H1 (cell line): ENCODE results near the gene CHCHD3. TPM values are rescaled to one million over a fixed set of nuclear protein-coding genes. Genes with fewer than 3 reads are reported as not detected.

ENCODE experiments used
- CBX8 ChIP-seq: fragments of 300-800, 300-1000 bp; sonication (generic); IDR thresholded peaks from 2 replicates; pipeline ENCODE4 v1.7.1; 2016; ENCODE audit warnings: low read depth, low read length, borderline replicate concordance
- CEBPB ChIP-seq: IDR thresholded peaks from 2 replicates; pipeline ENCODE4 v1.6.1; 2012; ENCODE audit warnings: low read depth, low read length
- EZH2 ChIP-seq: fragments of 200-600 bp; sonication (generic); IDR thresholded peaks from 2 replicates; pipeline ENCODE4 v1.7.1; 2012; ENCODE audit warnings: low read depth, mild to moderate bottlenecking, moderate library complexity, low read length, inconsistent platforms; ENCODE audit not compliant: severe bottlenecking
- RFX5 ChIP-seq: IDR thresholded peaks from 2 replicates; pipeline ENCODE4 v1.6.1; 2011; ENCODE audit warnings: low read depth, low read length, improper control_type of control experiment, borderline replicate concordance
- RNF2 ChIP-seq: fragments of 200-900, 300-1000 bp; sonication (generic); IDR thresholded peaks from 2 replicates; pipeline ENCODE4 v1.7.1; 2016; ENCODE audit warnings: borderline replicate concordance, low read depth, mild to moderate bottlenecking, antibody characterized with exemption, low read length; ENCODE audit not compliant: poor library complexity, severe bottlenecking; ENCODE audit errors: missing control alignments
- polyA plus RNA-seq, 7 experiments: library from polyadenylated mRNA; depleted of rRNA in 3 of 7; stranded (reverse) in 5 of 7; unstranded in 2 of 7; fragments of >200 nt in 5 of 7; fragments of 200-250 nt in 2 of 7; gene quantifications; 1 replicate in 5 of 7; 2 replicates in 1 of 7; 4 replicates in 1 of 7; pipeline versions ENCODE4 v1.2.1 to v1.2.3, GENCODE V29; 2011 to 2013; ENCODE audit warnings: missing spikeins in 2 of 7, mixed read lengths in 2 of 7
- total RNA-seq: library from RNA; stranded (reverse); fragmentation: NEBNext Ultra II Directional; extraction: Animal tissue kit (Norgen Biotek cat#: 25700); gene quantifications from 2 replicates; pipeline ENCODE4 v1.2.1, GENCODE V29; 2021
- TF ChIP-seq, protein P1 (sequence below): fragments of 300-600 bp; sonication (generic); IDR thresholded peaks from 2 replicates; pipeline ENCODE4 v1.7.1; 2012; ENCODE audit warnings: low read length, moderate library complexity, mild to moderate bottlenecking, inconsistent platforms; ENCODE audit not compliant: insufficient replicate concordance
- TF ChIP-seq, protein P2 (sequence below), 3 experiments: IDR thresholded peaks; 1 replicate in 2 of 3; 2 replicates in 1 of 3; pipeline versions ENCODE4 v1.5.1 to v1.6.1; 2011; ENCODE audit warnings: low read length in 3 of 3, mild to moderate bottlenecking in 3 of 3, inconsistent platforms in 2 of 3, low read depth in 1 of 3, moderate library complexity in 1 of 3; ENCODE audit not compliant: insufficient read depth in 1 of 3; ENCODE audit errors: control extremely low read depth in 1 of 3

CHCHD3 gene
- total and polyA plus RNA-seq, 2 of the 8 experiments (the other 6 are each of a cell fraction or from before 2014, with no cell fraction given): 42.9 to 137 TPM

DNA sequence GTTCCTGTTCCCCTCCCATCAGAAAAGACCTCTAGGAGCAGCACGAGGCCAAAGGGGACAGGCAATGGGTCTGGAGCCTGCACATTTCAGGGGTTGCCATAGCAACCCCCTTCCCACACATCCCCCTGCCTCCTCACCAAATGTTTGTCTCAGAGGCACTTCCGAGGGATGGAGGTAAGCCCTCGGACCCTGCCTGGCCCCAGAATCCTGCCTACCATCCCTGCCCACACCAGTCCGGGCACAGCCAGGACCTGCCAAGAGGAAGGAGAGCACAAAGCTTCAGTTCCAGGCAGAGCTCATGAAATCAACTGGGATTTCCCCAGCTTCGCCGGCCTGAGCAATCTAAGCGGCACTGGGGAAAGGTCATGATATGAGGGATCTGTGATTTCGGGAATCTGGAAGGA is 330.6 kb downstream of the CHCHD3 start (continued):
- TF ChIP-seq, protein P1, sequence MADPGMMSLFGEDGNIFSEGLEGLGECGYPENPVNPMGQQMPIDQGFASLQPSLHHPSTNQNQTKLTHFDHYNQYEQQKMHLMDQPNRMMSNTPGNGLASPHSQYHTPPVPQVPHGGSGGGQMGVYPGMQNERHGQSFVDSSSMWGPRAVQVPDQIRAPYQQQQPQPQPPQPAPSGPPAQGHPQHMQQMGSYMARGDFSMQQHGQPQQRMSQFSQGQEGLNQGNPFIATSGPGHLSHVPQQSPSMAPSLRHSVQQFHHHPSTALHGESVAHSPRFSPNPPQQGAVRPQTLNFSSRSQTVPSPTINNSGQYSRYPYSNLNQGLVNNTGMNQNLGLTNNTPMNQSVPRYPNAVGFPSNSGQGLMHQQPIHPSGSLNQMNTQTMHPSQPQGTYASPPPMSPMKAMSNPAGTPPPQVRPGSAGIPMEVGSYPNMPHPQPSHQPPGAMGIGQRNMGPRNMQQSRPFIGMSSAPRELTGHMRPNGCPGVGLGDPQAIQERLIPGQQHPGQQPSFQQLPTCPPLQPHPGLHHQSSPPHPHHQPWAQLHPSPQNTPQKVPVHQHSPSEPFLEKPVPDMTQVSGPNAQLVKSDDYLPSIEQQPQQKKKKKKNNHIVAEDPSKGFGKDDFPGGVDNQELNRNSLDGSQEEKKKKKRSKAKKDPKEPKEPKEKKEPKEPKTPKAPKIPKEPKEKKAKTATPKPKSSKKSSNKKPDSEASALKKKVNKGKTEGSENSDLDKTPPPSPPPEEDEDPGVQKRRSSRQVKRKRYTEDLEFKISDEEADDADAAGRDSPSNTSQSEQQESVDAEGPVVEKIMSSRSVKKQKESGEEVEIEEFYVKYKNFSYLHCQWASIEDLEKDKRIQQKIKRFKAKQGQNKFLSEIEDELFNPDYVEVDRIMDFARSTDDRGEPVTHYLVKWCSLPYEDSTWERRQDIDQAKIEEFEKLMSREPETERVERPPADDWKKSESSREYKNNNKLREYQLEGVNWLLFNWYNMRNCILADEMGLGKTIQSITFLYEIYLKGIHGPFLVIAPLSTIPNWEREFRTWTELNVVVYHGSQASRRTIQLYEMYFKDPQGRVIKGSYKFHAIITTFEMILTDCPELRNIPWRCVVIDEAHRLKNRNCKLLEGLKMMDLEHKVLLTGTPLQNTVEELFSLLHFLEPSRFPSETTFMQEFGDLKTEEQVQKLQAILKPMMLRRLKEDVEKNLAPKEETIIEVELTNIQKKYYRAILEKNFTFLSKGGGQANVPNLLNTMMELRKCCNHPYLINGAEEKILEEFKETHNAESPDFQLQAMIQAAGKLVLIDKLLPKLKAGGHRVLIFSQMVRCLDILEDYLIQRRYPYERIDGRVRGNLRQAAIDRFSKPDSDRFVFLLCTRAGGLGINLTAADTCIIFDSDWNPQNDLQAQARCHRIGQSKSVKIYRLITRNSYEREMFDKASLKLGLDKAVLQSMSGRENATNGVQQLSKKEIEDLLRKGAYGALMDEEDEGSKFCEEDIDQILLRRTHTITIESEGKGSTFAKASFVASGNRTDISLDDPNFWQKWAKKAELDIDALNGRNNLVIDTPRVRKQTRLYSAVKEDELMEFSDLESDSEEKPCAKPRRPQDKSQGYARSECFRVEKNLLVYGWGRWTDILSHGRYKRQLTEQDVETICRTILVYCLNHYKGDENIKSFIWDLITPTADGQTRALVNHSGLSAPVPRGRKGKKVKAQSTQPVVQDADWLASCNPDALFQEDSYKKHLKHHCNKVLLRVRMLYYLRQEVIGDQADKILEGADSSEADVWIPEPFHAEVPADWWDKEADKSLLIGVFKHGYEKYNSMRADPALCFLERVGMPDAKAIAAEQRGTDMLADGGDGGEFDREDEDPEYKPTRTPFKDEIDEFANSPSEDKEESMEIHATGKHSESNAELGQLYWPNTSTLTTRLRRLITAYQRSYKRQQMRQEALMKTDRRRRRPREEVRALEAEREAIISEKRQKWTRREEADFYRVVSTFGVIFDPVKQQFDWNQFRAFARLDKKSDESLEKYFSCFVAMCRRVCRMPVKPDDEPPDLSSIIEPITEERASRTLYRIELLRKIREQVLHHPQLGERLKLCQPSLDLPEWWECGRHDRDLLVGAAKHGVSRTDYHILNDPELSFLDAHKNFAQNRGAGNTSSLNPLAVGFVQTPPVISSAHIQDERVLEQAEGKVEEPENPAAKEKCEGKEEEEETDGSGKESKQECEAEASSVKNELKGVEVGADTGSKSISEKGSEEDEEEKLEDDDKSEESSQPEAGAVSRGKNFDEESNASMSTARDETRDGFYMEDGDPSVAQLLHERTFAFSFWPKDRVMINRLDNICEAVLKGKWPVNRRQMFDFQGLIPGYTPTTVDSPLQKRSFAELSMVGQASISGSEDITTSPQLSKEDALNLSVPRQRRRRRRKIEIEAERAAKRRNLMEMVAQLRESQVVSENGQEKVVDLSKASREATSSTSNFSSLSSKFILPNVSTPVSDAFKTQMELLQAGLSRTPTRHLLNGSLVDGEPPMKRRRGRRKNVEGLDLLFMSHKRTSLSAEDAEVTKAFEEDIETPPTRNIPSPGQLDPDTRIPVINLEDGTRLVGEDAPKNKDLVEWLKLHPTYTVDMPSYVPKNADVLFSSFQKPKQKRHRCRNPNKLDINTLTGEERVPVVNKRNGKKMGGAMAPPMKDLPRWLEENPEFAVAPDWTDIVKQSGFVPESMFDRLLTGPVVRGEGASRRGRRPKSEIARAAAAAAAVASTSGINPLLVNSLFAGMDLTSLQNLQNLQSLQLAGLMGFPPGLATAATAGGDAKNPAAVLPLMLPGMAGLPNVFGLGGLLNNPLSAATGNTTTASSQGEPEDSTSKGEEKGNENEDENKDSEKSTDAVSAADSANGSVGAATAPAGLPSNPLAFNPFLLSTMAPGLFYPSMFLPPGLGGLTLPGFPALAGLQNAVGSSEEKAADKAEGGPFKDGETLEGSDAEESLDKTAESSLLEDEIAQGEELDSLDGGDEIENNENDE: no peak
- TF ChIP-seq RNF2: no peak
- TF ChIP-seq RFX5: no peak
- TF ChIP-seq EZH2: no peak
- TF ChIP-seq CBX8: no peak
- TF ChIP-seq CEBPB: no peak
- TF ChIP-seq, protein P2, sequence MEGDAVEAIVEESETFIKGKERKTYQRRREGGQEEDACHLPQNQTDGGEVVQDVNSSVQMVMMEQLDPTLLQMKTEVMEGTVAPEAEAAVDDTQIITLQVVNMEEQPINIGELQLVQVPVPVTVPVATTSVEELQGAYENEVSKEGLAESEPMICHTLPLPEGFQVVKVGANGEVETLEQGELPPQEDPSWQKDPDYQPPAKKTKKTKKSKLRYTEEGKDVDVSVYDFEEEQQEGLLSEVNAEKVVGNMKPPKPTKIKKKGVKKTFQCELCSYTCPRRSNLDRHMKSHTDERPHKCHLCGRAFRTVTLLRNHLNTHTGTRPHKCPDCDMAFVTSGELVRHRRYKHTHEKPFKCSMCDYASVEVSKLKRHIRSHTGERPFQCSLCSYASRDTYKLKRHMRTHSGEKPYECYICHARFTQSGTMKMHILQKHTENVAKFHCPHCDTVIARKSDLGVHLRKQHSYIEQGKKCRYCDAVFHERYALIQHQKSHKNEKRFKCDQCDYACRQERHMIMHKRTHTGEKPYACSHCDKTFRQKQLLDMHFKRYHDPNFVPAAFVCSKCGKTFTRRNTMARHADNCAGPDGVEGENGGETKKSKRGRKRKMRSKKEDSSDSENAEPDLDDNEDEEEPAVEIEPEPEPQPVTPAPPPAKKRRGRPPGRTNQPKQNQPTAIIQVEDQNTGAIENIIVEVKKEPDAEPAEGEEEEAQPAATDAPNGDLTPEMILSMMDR (IDR thresholded peaks at IDR 0.05; ENCODE audit: control extremely low read depth in 1 of 3, insufficient read depth in 1 of 3, low read depth in 1 of 3, low read length in 3 of 3): no peak
- TF ChIP-seq, all 59 proteins: peak for 0
